Femur (tissue), 1 donor: ENCODE data around the gene NAALADL1.
"Not testable (repeated sequence)": the region's sequence is repeated elsewhere in the genome, so short reads cannot be mapped to it uniquely, and the experiment has no call there.

Experiments used
- DNase-seq: peaks from one replicate; pipeline ENCODE4 v3.0.0-alpha.2; 2017

Gene NAALADL1

DNA sequence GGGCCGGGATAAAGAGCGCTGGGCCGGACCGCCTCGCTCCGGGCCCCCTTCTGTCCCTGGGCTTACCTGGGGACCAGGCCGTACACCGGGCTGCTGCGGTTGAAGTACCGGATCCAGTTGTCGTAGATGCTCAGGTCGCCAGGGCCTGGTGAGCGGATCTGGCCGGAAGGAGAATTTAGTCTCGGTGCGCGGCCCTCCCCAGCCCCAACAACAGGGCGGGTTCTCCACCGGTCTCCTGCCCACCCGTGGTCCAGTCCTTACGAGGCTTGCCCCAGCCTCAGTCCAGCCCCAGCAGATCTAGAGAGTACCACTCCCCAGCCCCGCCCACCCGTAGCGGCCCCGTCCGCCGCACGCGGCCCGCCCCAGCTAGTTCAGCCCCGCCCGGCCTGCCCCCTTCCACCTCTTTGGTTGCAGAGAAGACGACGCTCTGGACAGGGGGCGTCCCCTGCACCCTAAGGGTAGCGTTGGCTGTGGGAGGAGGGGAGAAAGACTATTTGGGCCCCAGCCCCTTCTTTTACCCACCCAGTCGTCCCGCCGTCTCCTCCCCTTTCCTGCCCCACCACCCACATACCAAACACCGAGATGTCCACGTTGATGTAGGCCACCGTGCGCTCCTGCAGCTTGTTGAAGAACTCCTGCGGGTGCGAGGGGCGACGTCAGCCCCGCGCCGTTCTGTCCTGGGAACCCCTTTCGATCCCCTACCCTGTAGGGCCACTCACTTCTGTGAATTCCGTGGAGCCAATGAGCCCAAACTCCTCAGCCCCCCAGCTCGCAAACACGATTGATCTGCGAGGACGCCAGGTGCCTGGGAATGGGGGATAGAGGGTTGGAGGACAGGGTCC is 10.6 kb downstream of the NAALADL1 start:
- peak; percentile 50 for DNase-seq

DNA sequence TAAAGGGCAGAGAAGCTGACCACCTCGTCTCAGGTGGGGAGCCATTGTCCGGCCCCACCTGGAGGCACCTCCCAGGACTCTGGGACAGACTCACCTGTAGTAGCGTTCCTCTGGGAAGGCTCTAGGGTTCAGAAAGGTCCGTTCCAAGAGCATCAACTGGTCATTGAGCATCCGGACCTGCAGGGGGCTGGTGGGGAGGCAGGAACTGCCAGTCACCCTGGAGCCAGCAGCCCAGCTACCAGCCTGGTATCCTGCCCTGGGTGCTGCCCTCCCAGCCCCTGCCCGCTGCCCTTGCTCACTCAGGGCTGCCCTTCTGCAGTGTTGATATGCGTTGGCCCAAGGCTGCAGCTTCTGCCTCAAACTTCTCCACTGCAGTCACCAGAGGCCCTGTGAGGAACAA is 12.6 kb downstream of the NAALADL1 start:
- no peak for DNase-seq

DNA sequence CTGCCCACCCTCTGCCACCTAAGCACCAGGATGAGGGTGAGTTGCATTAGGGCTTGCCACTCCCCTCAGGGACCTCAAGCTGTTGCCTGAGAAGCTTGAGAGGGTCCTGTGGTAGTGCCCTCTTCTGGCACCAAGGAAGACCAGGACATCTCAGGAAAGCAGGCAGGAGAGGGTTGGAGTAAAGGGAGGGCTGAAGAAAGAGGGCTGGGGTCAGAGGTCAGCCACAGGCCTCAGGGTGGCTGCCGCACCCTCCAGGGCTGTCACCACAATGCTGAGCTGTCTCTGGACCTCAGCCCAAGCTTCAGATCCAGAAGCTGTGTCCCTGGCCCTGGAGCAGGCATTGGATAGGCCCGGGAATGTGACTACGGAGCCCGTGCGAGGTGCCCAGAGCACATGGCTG is 13.3 kb downstream of the NAALADL1 start:
- DNase-seq, result no peak

- peak; percentile 60 for DNase-seq
Measured at GRCh38 chr11:65043881-65044501, 14.4 kb downstream of the NAALADL1 start.

DNA sequence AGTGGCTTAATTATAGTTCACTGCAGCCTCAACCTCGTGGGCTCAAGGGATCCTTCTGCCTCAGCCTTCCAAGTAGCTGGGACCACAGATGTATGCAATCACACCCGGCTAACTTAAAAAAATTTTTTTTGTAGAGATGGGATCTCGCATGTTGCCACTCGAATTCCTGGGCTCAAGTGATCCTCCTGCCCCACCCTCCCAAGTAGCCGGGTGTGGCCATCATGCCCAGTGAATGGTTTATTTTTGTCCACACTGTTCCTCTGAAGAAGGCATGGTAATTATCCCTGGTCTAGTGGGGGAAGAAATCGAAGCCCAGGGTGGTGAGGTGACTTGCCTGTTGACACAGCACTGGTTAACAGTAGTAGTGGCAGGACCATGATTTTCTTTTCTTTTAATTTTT is 15.5 kb downstream of the NAALADL1 start:
- DNase-seq, result no peak

DNA sequence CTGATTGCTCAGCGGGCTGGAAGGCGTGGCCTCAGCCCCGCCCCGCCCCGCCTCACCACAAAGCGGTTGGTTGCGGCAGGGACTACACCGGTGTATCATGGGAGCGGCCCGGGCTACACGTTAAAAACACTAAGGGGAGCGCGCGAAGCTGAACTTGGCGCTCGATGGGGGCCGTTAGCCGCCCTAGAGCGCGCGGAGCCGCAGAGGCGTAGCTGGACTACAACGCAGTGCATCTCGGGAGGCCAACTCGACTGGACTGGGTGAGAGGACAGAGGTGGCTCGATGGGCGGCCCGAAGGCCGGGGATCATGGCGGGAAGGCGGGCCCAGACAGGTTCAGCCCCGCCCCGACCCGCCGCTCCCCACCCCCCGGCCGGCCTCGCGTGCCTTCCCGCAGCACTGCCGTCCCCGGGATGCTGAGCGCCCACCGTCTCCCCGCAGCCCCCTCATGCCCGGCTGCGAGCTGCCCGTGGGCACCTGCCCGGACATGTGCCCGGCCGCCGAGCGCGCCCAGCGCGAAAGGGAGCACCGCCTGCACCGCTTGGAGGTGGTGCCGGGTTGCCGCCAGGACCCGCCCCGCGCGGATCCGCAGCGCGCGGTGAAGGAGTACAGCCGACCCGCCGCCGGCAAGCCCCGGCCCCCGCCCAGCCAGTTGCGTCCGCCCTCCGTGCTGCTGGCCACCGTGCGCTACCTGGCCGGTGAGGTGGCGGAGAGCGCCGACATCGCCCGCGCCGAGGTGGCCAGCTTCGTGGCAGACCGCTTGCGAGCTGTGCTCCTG is 17.3 kb downstream of the NAALADL1 start, which contains the start of gene SAC3D1:
SAC3D1 (plus strand) TSS at position 364 of the 776 bp plus-strand sequence; CDS start at position 447, 83 bp downstream.
- peak; percentile 94 for DNase-seq

GRCh38 chr11:65040520-65040846 is 17.9 kb downstream of the NAALADL1 start:
- no peak for DNase-seq

DNA sequence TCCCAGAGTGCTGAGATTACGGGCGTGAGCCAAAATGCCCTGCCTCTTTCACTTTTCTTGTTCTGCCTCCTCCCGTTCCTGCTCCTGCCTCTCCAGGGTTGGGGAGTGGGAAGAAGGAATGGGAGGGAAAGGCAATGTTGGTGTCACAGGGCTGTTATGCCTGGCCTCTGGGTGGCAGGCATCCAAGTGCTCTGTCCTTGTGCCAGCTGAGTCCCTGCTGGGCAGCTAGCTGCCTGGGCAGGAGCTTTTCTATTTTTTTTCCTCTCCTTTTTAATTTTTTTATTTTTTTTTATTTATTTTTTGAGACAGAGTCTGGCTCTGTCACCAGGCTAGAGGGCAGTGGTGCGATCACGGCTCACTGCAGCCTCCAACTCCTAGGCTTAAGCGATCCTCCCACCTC is 21.4 kb downstream of the NAALADL1 start:
- DNase-seq, result no peak

DNA sequence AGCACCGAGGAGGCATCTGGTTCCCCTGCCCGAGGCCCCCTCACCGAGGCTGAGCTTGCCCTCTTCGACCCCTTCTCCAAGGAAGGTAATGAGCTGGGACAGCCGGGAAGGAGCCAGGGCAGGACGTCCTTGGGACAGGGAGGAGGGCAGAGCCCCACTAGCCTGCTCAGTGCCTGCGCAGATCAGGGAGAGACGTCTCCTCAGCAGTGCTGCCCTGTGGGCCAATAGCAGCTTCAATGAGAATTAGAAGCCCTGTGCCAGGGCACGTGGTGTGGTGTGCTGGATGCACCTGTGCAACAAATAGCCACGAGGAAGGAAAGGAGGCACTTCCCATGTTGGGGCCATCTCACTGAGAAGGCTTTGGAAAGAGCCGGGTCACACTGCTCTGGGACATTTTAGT is 22.8 kb downstream of the NAALADL1 start:
- DNase-seq, result no peak

GRCh38 chr11:65034423-65034822 is 23.9 kb downstream of the NAALADL1 start:
- DNase-seq, result no peak

- no peak for DNase-seq
Measured at GRCh38 chr11:65032216-65032615, 26.1 kb downstream of the NAALADL1 start.

- DNase-seq, result peak; percentile 96
Measured at GRCh38 chr11:65027213-65028067, 30.9 kb downstream of the NAALADL1 start, which contains the start of gene SNX15. SNX15 (plus strand) TSS chr11:65027439; CDS start chr11:65027538, 99 bp downstream.

DNA sequence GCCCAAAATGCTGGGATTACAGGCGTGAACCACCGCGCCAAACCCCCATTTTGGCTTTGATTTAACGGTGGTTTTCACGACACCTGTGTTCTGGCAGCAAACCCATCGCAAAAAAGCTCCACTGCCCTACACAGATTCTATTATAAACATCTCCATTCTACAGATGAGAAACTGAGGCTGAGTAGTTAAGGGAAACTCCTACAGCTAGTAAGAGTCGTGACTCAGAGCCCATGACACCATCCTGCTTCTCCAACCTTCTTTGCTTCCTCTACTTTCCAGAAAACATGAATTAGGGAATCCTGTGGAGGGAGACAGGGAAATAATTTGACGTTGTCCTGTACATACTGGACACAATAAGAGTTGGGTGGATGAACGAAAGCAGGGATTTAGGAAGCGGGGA is 31.5 kb downstream of the NAALADL1 start:
- DNase-seq, result no peak

- DNase-seq, result not testable (repeated sequence)
Measured at GRCh38 chr11:65023502-65023901, 34.9 kb downstream of the NAALADL1 start.

- DNase-seq, result no peak
Measured at GRCh38 chr11:65021509-65021908, 36.8 kb downstream of the NAALADL1 start.

GRCh38 chr11:65021003-65021402 is 37.4 kb downstream of the NAALADL1 start:
- no peak for DNase-seq

DNA sequence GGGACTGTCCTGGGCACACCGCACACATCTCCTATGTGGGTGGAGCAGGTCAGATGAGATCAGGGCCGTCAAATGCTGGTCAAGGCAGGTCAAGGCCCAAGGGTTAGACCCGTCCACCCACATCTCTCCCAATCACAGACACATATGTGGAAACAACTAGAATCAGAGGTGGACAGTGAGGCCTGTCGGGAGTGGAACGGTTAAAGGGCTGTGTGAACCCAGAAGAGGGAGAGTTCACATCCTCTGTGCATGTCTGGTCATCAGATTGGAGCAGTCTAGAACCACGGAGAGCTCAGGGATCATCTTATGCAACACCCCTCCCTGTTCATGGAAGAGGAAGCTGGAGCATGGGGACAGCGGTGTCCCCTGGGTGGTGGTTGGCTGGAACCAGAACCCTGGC is 38.5 kb downstream of the NAALADL1 start:
- DNase-seq, result no peak

DNA sequence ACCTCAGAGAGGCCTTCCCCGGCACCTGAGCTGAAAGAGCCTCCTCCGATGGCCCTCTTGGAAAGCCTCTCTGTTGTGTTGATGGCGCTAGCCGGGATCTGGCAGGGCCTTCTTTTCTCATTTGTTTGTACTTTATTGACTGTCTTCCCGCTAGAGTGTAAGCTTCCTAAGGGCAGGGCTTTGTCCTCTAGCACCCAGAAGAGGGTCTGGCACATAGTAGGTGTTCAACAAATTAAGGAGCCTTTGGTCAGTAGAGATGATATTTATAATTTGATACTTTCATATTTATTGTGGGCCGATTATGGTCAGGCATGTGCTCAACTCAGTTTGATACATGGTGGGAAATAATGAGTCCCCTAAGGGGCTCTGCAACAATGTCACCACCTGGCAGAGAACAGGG is 40.4 kb downstream of the NAALADL1 start:
- no peak for DNase-seq

DNA sequence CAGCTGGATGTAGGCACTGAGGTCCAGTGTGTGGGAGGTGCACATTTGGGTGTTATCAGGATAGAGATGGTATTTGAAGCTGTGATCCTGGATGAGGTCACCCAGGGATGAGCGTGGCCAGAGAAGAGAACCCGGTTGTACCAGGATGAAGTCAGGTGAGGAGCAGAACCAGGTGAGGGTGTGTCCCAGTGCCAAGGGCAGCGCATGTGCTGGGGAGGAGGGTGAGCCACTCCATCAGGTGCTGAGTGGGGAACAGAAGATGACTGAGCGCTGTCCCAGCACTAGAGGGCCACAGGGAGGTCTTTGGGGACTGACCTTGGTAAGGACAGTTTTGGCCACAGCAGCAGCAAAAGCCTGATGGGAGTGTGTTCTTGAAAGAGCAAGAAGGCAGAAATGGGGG is 41.6 kb downstream of the NAALADL1 start:
- DNase-seq, result no peak

GRCh38 chr11:65014726-65015227 is 43.6 kb downstream of the NAALADL1 start:
- no peak for DNase-seq

DNA sequence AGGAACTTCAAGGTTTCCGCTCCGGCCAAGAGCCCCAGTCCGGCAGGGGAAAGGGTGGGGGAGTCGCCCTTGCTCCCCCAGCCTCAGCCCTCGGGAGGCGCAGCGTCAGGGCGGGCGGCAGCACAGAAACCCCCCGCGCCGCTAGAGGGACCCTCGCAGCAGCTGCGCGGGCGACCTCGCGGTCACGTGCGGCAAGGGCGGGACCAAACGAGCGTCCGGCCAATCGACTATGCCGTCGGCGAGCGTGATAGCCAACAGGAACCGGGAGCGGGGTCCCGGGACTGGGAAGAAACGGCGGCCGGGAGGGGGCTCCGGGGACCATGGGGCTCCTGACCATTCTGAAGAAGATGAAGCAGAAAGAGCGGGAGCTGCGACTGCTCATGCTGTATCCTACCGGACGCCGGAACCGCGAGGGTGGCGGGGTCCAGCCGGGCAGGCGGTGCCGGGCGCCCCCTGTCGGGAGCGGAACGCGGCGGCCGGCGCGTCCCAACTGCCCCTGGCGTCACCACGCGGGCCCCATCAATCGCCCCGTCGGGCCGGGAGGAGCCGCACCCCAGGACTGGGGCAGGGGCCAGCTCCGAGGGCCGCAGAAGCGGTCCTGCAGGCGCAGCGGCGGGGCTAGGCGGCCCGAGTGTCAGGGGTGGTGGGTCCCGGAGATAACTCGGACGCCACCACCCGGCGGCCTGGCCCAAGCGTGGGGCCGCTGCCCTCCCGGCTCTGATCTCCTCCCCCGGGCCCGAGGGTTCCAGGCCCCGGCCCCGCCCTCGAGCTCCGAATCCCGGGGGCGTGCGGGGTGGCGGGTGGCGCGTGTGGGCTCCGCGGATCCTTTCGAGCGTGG is 44.2 kb downstream of the NAALADL1 start, which contains the start of gene ARL2:
ARL2 (plus strand) TSS at position 273 of the 838 bp plus-strand sequence; CDS start at position 321, 48 bp downstream.
- DNase-seq, result peak; percentile 96
